A549 (cell line): ENCODE results near the gene ZNF71. TPM values are rescaled to one million over a fixed set of nuclear protein-coding genes. Genes with fewer than 3 reads are reported as not detected.

Source experiments
- ATAC-seq, 2 experiments: fragments of 200-7000 bp in 1 of 2; fragments of >200 bp in 1 of 2; cut with Nextera tagmentation in 1 of 2; cut with Tn5 transposase in 1 of 2; 3 replicates each; pipeline versions ENCODE4 v1.8.0 to v1.9.1; 2018 to 2020; ENCODE audit warnings: mild to moderate bottlenecking in 1 of 2, moderate library complexity in 1 of 2
- CTCF ChIA-PET: fragments of 300-600 bp; sonication (Branson Sonifier 250); formaldehyde crosslinking; extraction: SDS; loops from one replicate; lab custom pipeline; 2021; ENCODE audit warnings: antibody characterized with exemption, inconsistent platforms; lab: Yijun Ruan, JAX
- POLR2A ChIA-PET: fragments of 350-600 bp; formaldehyde crosslinking; extraction: SDS; loops from one replicate; lab custom pipeline; 2021; ENCODE audit warnings: antibody characterized with exemption, inconsistent platforms; lab: Yijun Ruan, JAX
- DNase-seq, 2 experiments: peaks; one replicate each; pipeline versions ENCODE4 v3.0.0 to v3.0.0-alpha.2; 2011 to 2016; ENCODE audit warnings: low read depth in 1 of 2, low spot score in 1 of 2
- FAIRE-seq: peaks from 2 replicates; lab custom pipeline; 2011; peaks lifted over from hg19 to GRCh38; lab: Jason Lieb, UNC
- H3K27ac ChIP-seq, 2 experiments: fragments of >200 bp; sonication (Bioruptor Twin); formaldehyde crosslinking; 3 replicates each; pipeline ENCODE4 v1.5.1; 2016 to 2017
- H3K4me1 ChIP-seq: fragments of >200 bp; sonication (Bioruptor Twin); formaldehyde crosslinking; 3 replicates; pipeline ENCODE4 v1.6.1; 2016
- H3K4me2 ChIP-seq: fragments of >200 bp; sonication (Bioruptor Twin); formaldehyde crosslinking; 3 replicates; pipeline ENCODE4 v1.6.1; 2016
- H3K4me3 ChIP-seq: fragments of >200 bp; sonication (Bioruptor Twin); formaldehyde crosslinking; 3 replicates; pipeline ENCODE4 v1.5.1; 2016
- H3K9me3 ChIP-seq: fragments of >200 bp; sonication (Bioruptor Twin); formaldehyde crosslinking; 3 replicates; pipeline ENCODE4 v1.6.1; 2016
- CBX8 ChIP-seq: fragments of 200-600 bp; sonication (generic); IDR thresholded peaks from 2 replicates; pipeline ENCODE4 v1.6.1; 2016
- CHD4 ChIP-seq: fragments of 200-600 bp; sonication (generic); IDR thresholded peaks from 2 replicates; pipeline ENCODE4 v1.6.1; 2016; ENCODE audit warnings: antibody characterized with exemption, mild to moderate bottlenecking, borderline replicate concordance
- E2F6 ChIP-seq: IDR thresholded peaks from 2 replicates; pipeline ENCODE4 v1.6.1; 2012; ENCODE audit warnings: low read depth, borderline replicate concordance
- EHF ChIP-seq: fragments of 250-450 bp; sonication (Bioruptor Pico); IDR thresholded peaks from 2 replicates; pipeline ENCODE4 v1.5.0; 2020; ENCODE audit warnings: mild to moderate bottlenecking
- EHMT2 ChIP-seq: fragments of 200-600 bp; sonication (generic); IDR thresholded peaks from 2 replicates; pipeline ENCODE4 v1.6.1; 2016; ENCODE audit warnings: antibody characterized with exemption, low read depth, mild to moderate bottlenecking, moderate library complexity
- ELK1 ChIP-seq: fragments of 150-350 bp; IDR thresholded peaks from 2 replicates; pipeline ENCODE4 v1.6.1; 2014; ENCODE audit warnings: low read depth, mild to moderate bottlenecking, low read length
- EP300 ChIP-seq, 2 experiments: fragments of >200 bp; sonication (Bioruptor Twin); formaldehyde crosslinking; IDR thresholded peaks; 2 replicates in 1 of 2; 3 replicates in 1 of 2; pipeline ENCODE4 v1.6.1; 2016 to 2017
- FOSL2 ChIP-seq, 2 experiments: fragments of 450-650 bp in 1 of 2; fragments of >200 bp in 1 of 2; sonication (Bioruptor Twin) in 1 of 2; formaldehyde crosslinking; IDR thresholded peaks; 2 replicates each; pipeline versions ENCODE4 v1.5.0 to v1.6.1; 2016 to 2020; ENCODE audit warnings: mild to moderate bottlenecking in 1 of 2, moderate library complexity in 1 of 2
- HMGXB4 ChIP-seq: fragments of 250-450 bp; sonication (Bioruptor Pico); IDR thresholded peaks from 2 replicates; pipeline ENCODE4 v1.5.0; 2021; ENCODE audit warnings: mild to moderate bottlenecking, moderate library complexity, borderline replicate concordance
- HOXA7 ChIP-seq: fragments of 250-450 bp; sonication (Bioruptor Pico); IDR thresholded peaks from 2 replicates; pipeline ENCODE4 v1.5.0; 2020; ENCODE audit warnings: mild to moderate bottlenecking, moderate library complexity
- HOXB13 ChIP-seq: fragments of 250-450 bp; sonication (Bioruptor Pico); IDR thresholded peaks from 2 replicates; pipeline ENCODE4 v1.5.0; 2020; ENCODE audit warnings: low read depth, mild to moderate bottlenecking, moderate library complexity
- KDM1A ChIP-seq: fragments of 200-600 bp; sonication (generic); IDR thresholded peaks from 2 replicates; pipeline ENCODE4 v1.6.1; 2016; ENCODE audit warnings: low read depth, mild to moderate bottlenecking
- MAFK ChIP-seq: fragments of 450-650 bp; IDR thresholded peaks from 2 replicates; pipeline ENCODE4 v1.6.1; 2014; ENCODE audit not compliant: partially characterized antibody
- MAX ChIP-seq: IDR thresholded peaks from 2 replicates; pipeline ENCODE4 v1.6.1; 2012
- MYC ChIP-seq: IDR thresholded peaks from 2 replicates; pipeline ENCODE4 v1.6.1; 2012; ENCODE audit warnings: mild to moderate bottlenecking, inconsistent platforms, low read length, improper control_type of control experiment, borderline replicate concordance
- NPAS2 ChIP-seq: fragments of 250-450 bp; sonication (Bioruptor Pico); IDR thresholded peaks from 2 replicates; pipeline ENCODE4 v1.8.0; 2022; ENCODE audit warnings: mild to moderate bottlenecking, moderate library complexity, borderline replicate concordance
- PHF8 ChIP-seq: fragments of 200-600 bp; sonication (generic); IDR thresholded peaks from 2 replicates; pipeline ENCODE4 v1.6.1; 2016; ENCODE audit warnings: low read depth, mild to moderate bottlenecking, antibody characterized with exemption, moderate library complexity, borderline replicate concordance
- RNF2 ChIP-seq: fragments of 200-600 bp; sonication (generic); IDR thresholded peaks from 2 replicates; pipeline ENCODE4 v1.6.1; 2016; ENCODE audit warnings: low read depth, mild to moderate bottlenecking, antibody characterized with exemption, moderate library complexity, borderline replicate concordance
- ZC3H11A ChIP-seq: fragments of 450-650 bp; IDR thresholded peaks from 2 replicates; pipeline ENCODE4 v1.6.1; 2014; ENCODE audit warnings: antibody characterized with exemption, mild to moderate bottlenecking
- ZSCAN20 ChIP-seq: fragments of 250-450 bp; sonication (Bioruptor Pico); IDR thresholded peaks from 2 replicates; pipeline ENCODE4 v1.8.0; 2022; ENCODE audit warnings: mild to moderate bottlenecking, moderate library complexity
- WGBS: methylation state at CpG from one replicate; pipeline ENCODE4 v1.1.6; 2017; ENCODE audit errors: missing lambda C conversion rate; 5-methylcytosine and 5-hydroxymethylcytosine counted together
- polyA plus RNA-seq, 4 experiments: library from polyadenylated mRNA; depleted of rRNA in 3 of 4; stranded (reverse); fragments of >200 nt; fragmentation: RNase III in 1 of 4; extraction: RNeasy Plus Mini Kit Qiagen cat#74134 plus additional on column Dnase treatment in 1 of 4; gene quantifications; 2 replicates in 3 of 4; 3 replicates in 1 of 4; pipeline ENCODE4 v1.2.3, GENCODE V29; 2011 to 2017

ZNF71 gene
- polyA plus RNA-seq, 2 of the 4 experiments (the other 2 are of a cell fraction), result 6.8 to 8.1 TPM

- ChIA-PET CTCF (interaction anchor here (0.9 kb wide), 1 partner anchor 17 kb away, joined by 3 read pairs; no protein-coding TSS in a partner anchor), POLR2A (no interaction called here)
- Histone ChIP-seq H3K4me2 (no peak within 1 kb of the TSS), H3K4me1 (no peaks in the 10 kb centered on the region), H3K4me3 (no peak within 1 kb of the TSS), H3K27ac (no peak within 1 kb of the TSS), H3K9me3 (peaks cover 67% of the 10 kb centered on the region)
- ATAC-seq (no peak), DNase-seq (no peak), FAIRE-seq (no peak)
- no peak for TF ChIP-seq MYC
- TF ChIP-seq RNF2, result no peak
- no peak for TF ChIP-seq EP300 (IDR thresholded peaks at IDR 0.05)
- TF ChIP-seq HOXA7 (CRISPR knock-in tag), result no peak
- TF ChIP-seq FOSL2 (IDR thresholded peaks at IDR 0.05), result no peak
- no peak for TF ChIP-seq FOSL2 (CRISPR knock-in tag; IDR thresholded peaks at IDR 0.05)
- TF ChIP-seq ZSCAN20 (CRISPR knock-in tag), result no peak
- TF ChIP-seq ZC3H11A, result no peak
- TF ChIP-seq ELK1, result no peak
- no peak for TF ChIP-seq MAX
- TF ChIP-seq PHF8, result no peak
- TF ChIP-seq HMGXB4 (CRISPR knock-in tag), result no peak
- TF ChIP-seq MAFK, result no peak
- no peak for TF ChIP-seq HOXB13
- no peak for TF ChIP-seq KDM1A
- TF ChIP-seq NPAS2, result no peak
- no peak for TF ChIP-seq CHD4
- TF ChIP-seq E2F6, result no peak
- 62% methylated on average over 47 of the region's 60 CpGs for WGBS
Measured at GRCh38 chr19:56642711-56643459, 47.8 kb downstream of the ZNF71 start, which contains the start of gene SMIM17. Gene SMIM17 (plus strand): TSS chr19:56643159. CDS start chr19:56645668, 2,509 bp downstream.

GRCh38 chr19:56643460-56643955 is 48.4 kb downstream of the ZNF71 start:
- DNase-seq (no peak), FAIRE-seq (no peak), ATAC-seq (no peak)
- 52% methylated on average over 20 of the region's 25 CpGs for WGBS
- Histone ChIP-seq H3K4me2 (no peak overlapping the region), H3K4me1 (no peaks in the 10 kb centered on the region), H3K4me3 (no peak overlapping the region), H3K9me3 (peaks cover 66% of the 10 kb centered on the region), H3K27ac (no peak overlapping the region)
- TF ChIP-seq CBX8 (no peak), EHF (CRISPR knock-in tag) (no peak), HOXA7 (CRISPR knock-in tag) (no peak), E2F6 (no peak), EHMT2 (no peak)
- POLR2A ChIA-PET, result no interaction called here
- CTCF ChIA-PET, result no interaction called here
